GM12865 (cell line): Measurements from ENCODE around the gene TBL1XR1.

Source experiments
- DNase-seq: peaks from one replicate; pipeline ENCODE4 v3.0.0; 2010; ENCODE audit warnings: low read depth
- H3K4me3 ChIP-seq: 2 replicates; pipeline ENCODE4 v1.5.1; 2011; ENCODE audit warnings: mild to moderate bottlenecking, low read depth, low read length, control low read depth
- TF ChIP-seq, protein P1 (sequence below): IDR thresholded peaks from 2 replicates; pipeline ENCODE4 v1.5.1; 2011; ENCODE audit warnings: low read length, control low read depth, low read depth, inconsistent platforms; ENCODE audit not compliant: insufficient read depth; ENCODE audit errors: missing control alignments

The TBL1XR1 gene

DNA sequence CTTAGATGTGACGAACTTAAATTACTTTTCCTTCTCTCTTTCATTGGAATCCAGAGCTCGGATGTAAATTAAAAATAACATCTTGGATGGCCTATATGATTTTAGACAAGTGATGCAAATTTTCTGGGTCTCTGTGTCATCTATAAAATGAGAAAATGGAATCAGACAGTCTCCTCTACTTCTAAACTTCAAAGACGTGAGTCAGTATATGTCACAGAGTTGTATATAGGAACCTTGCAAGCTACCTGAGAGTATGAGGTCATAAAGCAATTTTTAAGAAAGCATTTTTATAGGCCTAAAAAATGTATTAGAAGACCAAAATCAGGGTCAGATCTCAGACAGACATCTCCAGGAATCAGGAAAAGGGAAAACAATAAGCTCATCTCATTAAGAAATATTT is 128.3 kb downstream of the TBL1XR1 start:
- TF ChIP-seq, protein P1, sequence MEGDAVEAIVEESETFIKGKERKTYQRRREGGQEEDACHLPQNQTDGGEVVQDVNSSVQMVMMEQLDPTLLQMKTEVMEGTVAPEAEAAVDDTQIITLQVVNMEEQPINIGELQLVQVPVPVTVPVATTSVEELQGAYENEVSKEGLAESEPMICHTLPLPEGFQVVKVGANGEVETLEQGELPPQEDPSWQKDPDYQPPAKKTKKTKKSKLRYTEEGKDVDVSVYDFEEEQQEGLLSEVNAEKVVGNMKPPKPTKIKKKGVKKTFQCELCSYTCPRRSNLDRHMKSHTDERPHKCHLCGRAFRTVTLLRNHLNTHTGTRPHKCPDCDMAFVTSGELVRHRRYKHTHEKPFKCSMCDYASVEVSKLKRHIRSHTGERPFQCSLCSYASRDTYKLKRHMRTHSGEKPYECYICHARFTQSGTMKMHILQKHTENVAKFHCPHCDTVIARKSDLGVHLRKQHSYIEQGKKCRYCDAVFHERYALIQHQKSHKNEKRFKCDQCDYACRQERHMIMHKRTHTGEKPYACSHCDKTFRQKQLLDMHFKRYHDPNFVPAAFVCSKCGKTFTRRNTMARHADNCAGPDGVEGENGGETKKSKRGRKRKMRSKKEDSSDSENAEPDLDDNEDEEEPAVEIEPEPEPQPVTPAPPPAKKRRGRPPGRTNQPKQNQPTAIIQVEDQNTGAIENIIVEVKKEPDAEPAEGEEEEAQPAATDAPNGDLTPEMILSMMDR: no peak
- H3K4me3 ChIP-seq: no peak overlapping the region
- DNase-seq: no peak

DNA sequence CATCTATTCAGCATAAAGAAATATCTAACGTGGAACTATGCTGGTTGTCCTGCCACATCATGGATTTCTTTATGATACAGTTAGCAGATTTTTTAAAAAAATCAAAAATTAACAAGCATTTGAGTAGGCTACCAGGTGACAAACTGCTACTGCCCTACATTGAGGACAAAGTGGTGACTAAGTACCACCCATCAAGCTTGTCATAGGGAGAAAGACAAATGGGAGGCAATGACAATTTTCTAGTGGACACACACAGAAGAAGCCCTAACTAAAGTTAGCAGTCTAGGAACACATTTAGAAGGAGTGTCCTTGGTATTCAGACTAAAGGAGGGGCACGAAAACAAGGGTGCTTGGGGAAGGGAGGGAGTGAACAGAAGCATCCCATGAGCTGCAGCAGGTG is 131.2 kb downstream of the TBL1XR1 start:
- no peak overlapping the region for H3K4me3 ChIP-seq
- TF ChIP-seq, protein P1: no peak
- DNase-seq: no peak

DNA sequence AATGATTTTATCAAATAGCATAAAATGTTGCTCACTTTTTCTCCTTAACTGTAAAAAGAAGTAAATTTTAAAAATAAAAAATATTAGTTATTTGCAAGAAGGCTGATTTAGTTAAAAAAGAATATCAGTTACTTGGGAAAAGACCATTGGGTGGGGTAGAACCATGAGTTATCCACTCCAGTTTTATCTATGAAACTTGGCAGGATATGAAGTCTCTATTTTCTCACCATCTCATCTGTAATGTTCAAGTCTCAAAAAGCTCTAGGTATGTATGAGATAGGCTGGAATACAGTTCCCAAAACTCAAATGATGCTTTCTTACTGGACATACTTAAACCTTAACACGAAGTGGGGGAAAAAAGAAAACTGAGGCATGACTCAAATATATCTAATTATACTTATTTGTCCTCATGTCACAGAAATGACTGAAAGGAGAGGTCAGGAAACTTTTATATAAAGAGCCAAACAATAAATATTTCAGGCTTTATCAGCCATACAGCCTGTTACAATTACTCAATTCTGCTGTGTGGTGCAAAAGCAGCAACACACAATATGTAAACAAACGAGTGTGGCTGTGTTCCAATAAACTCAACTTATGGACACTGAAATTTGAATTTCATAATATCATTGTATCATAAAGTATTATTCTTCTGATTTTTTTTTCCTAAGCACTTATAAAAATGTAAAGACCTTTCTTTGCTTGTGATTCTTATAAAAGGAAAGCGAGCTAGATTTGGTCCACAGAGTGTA is 131.8 kb downstream of the TBL1XR1 start:
- no peak for DNase-seq

DNA sequence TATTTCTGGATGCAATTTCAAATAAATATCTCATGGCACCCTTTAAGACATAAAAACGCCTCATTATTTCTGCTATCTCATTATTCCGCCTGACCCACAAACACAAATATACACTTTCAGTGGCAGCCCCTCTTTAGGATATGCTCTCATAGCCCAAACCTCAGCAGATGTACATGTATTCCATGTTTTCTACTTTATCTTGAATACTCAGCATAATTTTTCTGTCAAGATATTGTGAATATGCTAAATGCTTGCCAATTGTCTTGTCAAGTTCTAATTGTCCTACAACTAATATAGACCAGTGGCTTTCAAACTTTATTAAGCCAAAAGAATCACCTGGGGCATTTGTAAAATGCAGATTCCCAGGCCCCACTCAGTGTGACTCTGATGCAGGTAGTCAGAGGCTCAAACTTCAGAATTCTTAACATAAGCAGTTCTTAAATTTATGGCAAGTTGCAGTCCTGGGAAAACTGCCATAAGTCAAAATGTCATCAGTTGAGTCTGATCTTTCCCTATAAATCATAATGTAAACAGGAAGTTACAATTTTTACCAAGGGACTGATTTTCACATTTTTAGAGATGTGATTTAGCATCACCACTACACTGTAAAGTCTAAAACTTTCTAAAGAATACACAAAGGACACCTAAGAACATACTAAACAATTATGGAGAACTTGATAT is 135.1 kb downstream of the TBL1XR1 start:
- TF ChIP-seq, protein P1: no peak
- H3K4me3 ChIP-seq: no peak overlapping the region
- no peak for DNase-seq

More for the DNA sequence above, 131.8 kb downstream of the TBL1XR1 start:
- TF ChIP-seq, protein P1: no peak
- H3K4me3 ChIP-seq: no peak overlapping the region

DNA sequence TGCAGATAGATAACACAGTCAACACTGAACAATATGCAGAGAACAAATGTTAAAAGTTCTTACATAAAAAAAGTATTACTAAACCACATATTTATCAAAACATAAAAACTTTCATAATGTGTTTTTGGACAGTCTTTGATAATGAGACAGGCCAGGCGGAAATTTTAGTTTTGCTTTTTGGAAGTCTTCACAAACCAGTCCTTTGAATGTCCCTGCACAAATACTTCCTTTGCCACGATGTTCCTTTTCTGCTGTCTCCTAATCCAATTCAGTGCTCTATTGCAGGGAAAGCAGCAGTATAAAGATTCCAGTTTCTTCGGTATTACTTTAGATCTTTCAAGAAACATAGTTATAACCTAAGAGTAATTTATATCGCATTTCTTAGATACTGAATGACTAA is 135.9 kb downstream of the TBL1XR1 start:
- no peak overlapping the region for H3K4me3 ChIP-seq
- no peak for DNase-seq
- TF ChIP-seq, protein P1: no peak

DNA sequence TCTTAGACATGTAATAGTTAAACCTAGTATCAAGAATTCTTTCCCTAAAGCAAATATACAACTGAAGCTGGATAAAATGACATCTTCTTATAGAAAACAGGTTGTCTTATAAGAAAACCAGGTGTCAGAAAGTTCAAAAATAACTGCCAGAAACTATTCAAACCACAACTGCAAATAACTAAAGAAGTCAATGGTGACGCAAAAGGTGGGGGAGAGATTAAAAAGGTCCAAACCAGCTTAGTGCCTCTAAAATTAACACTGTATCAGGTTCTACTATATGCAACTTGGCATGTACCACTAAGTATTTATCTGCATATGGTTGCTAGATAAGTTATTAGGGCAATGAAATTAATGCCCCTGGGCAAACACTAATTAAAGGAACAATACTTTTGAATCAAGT is 136.8 kb downstream of the TBL1XR1 start:
- DNase-seq: peak; percentile 47
- H3K4me3 ChIP-seq: no peak overlapping the region
- TF ChIP-seq, protein P1: no peak

DNA sequence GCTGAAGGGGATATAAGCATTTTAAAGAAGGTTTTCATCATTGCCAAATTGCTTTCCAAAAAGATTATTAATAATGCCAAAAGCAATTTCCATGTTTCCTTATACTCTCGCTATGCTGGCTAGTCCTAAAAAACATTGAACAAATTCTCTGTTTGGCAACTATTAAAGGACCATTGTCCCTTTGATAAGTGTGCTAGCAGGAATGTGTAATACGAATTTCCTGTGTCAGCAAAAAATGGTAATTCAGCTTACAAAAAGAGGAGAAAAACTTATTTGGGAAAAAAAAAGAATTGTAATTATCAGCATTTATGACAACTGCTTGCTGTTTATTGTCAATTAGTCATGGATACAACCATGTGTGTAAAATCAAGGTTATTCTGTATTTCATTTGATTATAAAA is 138.6 kb downstream of the TBL1XR1 start:
- no peak overlapping the region for H3K4me3 ChIP-seq
- DNase-seq: no peak
- TF ChIP-seq, protein P1: no peak
